K562 (cell line): ENCODE results near the gene MIP. TPM values are rescaled to one million over a fixed set of nuclear protein-coding genes. Genes with fewer than 3 reads are reported as not detected.

ENCODE experiments used
- ATAC-seq: fragments of 200-7000 bp; cut with Tn5 transposase; 3 replicates; pipeline ENCODE4 v1.9.1; 2020; ENCODE audit warnings: moderate library complexity
- BruUV-seq: library from RNA; stranded (reverse); fragments of 400-500 nt; replicated peaks from 2 replicates; lab custom pipeline; 2021; lab: Mats Ljungman, UMichigan
- CTCF ChIA-PET: fragments of 300-600 bp; formaldehyde crosslinking; extraction: SDS; loops from one replicate; lab custom pipeline; 2021; ENCODE audit warnings: low intra/inter-chr PET ratio; lab: Yijun Ruan, JAX
- POLR2A ChIA-PET: fragments of 300-600, 350-650 bp; sonication (Branson Sonifier 250); formaldehyde crosslinking; extraction: SDS; loops from one replicate; lab custom pipeline; 2021; ENCODE audit warnings: antibody characterized with exemption, inconsistent platforms; lab: Yijun Ruan, JAX
- DNase-seq, 4 experiments: peaks; one replicate each; pipeline versions ENCODE4 v3.0.0 to v3.0.0-alpha.2; 2011 to 2018; ENCODE audit warnings: low spot score in 3 of 4, mixed read lengths in 3 of 4; ENCODE audit errors: extremely low read depth in 1 of 4
- FAIRE-seq: peaks from 2 replicates; lab custom pipeline; 2011; peaks lifted over from hg19 to GRCh38; lab: Jason Lieb, UNC
- H2AFZ ChIP-seq: 2 replicates; pipeline ENCODE4 v1.6.0; 2011; ENCODE audit warnings: low read depth, low read length, control low read depth, inconsistent platforms
- H3K27ac ChIP-seq: fragments of 200-600 bp; 3 replicates; pipeline ENCODE4 v1.8.0; 2011; ENCODE audit warnings: low read depth, mild to moderate bottlenecking, control low read depth, inconsistent platforms, low read length, moderate library complexity, mixed read lengths; ENCODE audit errors: extremely low read depth
- H3K27me3 ChIP-seq, 2 experiments: fragments of 300-600 bp in 1 of 2; 2 replicates in 1 of 2; 3 replicates in 1 of 2; pipeline versions ENCODE4 v1.6.0 to v1.8.0; 2011; ENCODE audit warnings: inconsistent platforms in 2 of 2, low read length in 2 of 2, mild to moderate bottlenecking in 1 of 2, mixed read lengths in 1 of 2, moderate library complexity in 1 of 2; ENCODE audit not compliant: control insufficient read depth in 2 of 2, insufficient read depth in 2 of 2
- H3K36me3 ChIP-seq: fragments of 300-600 bp; 3 replicates; pipeline ENCODE4 v1.8.0; 2011; ENCODE audit warnings: mild to moderate bottlenecking, low read length, inconsistent platforms; ENCODE audit not compliant: control insufficient read depth, insufficient read depth
- H3K4me1 ChIP-seq, 2 experiments: fragments of 200-600 bp in 1 of 2; replicated peaks in 1 of 2; 2 replicates in 1 of 2; 3 replicates in 1 of 2; pipeline versions ENCODE4 v1.5.1 to v1.8.0; 2011; ENCODE audit warnings: inconsistent platforms in 2 of 2, low read length in 2 of 2, mild to moderate bottlenecking in 1 of 2, mixed read lengths in 1 of 2, moderate library complexity in 1 of 2; ENCODE audit not compliant: control insufficient read depth in 2 of 2, insufficient read depth in 2 of 2
- H3K4me2 ChIP-seq: 2 replicates; pipeline ENCODE4 v1.6.1; 2011; ENCODE audit warnings: low read length, control low read depth, inconsistent platforms, mixed read lengths; ENCODE audit not compliant: insufficient read depth
- H3K4me3 ChIP-seq: fragments of 200-600 bp; sonication (generic), shearing (Covaris generic); 2 replicates; pipeline ENCODE4 v1.5.1; 2016; ENCODE audit warnings: control low read depth, inconsistent platforms
- H3K79me2 ChIP-seq: fragments of 200-600 bp; 3 replicates; pipeline ENCODE4 v1.8.0; 2011; ENCODE audit warnings: low read length, inconsistent platforms; ENCODE audit not compliant: control insufficient read depth, insufficient read depth
- H3K9ac ChIP-seq, 2 experiments: 2 replicates each; pipeline versions ENCODE4 v1.6.0 to v1.6.1; 2011; ENCODE audit warnings: low read depth in 2 of 2, low read length in 2 of 2, control low read depth in 1 of 2, inconsistent platforms in 1 of 2, mild to moderate bottlenecking in 1 of 2, mixed read lengths in 1 of 2; ENCODE audit not compliant: insufficient read depth in 1 of 2
- H3K9me1 ChIP-seq: one replicate; pipeline ENCODE4 v1.6.0; 2011; ENCODE audit warnings: inconsistent platforms, mild to moderate bottlenecking, low read length, moderate library complexity; ENCODE audit not compliant: control insufficient read depth, insufficient read depth
- H3K9me3 ChIP-seq: replicated peaks from 2 replicates; pipeline ENCODE4 v1.5.1; 2011; ENCODE audit warnings: low read depth, low read length, inconsistent platforms; ENCODE audit not compliant: control insufficient read depth, insufficient read depth
- H4K20me1 ChIP-seq: replicated peaks from 2 replicates; pipeline ENCODE4 v1.6.1; 2011; ENCODE audit warnings: low read length, inconsistent platforms, mixed read lengths; ENCODE audit not compliant: control insufficient read depth, insufficient read depth
- CHAMP1 ChIP-seq: fragments of 450-650 bp; IDR thresholded peaks from 2 replicates; pipeline ENCODE4 v1.6.1; 2016; ENCODE audit warnings: mild to moderate bottlenecking
- FIP1L1 ChIP-seq: fragments of 200-400 bp; formaldehyde crosslinking; IDR thresholded peaks from 2 replicates; pipeline ENCODE4 v1.6.1; 2018; ENCODE audit warnings: mild to moderate bottlenecking, low read depth, low read length; ENCODE audit not compliant: poor library complexity, severe bottlenecking
- FOXJ2 ChIP-seq: fragments of 200-800 bp; sonication (Bioruptor generic); IDR thresholded peaks from 2 replicates; pipeline ENCODE4 v1.6.1; 2016; ENCODE audit warnings: missing genetic modification characterization, missing compliant biosample characterization
- JUND ChIP-seq, 2 experiments: IDR thresholded peaks; 2 replicates in 1 of 2; 3 replicates in 1 of 2; pipeline ENCODE4 v1.6.1; 2011; ENCODE audit warnings: borderline replicate concordance in 2 of 2, low read depth in 2 of 2, low read length in 2 of 2, improper control_type of control experiment in 1 of 2, missing biosample characterization in 1 of 2, missing genetic modification characterization in 1 of 2, missing genetic modification reagents in 1 of 2
- KAT7 ChIP-seq: sonication (generic); formaldehyde crosslinking; IDR thresholded peaks from 2 replicates; pipeline ENCODE4 v1.8.0; 2022; ENCODE audit warnings: missing genetic modification reagents, mild to moderate bottlenecking, borderline replicate concordance
- KLF10 ChIP-seq: fragments of 250-450 bp; sonication (Bioruptor Pico); IDR thresholded peaks from 2 replicates; pipeline ENCODE4 v1.6.1; 2021; ENCODE audit warnings: matching md5 sums
- MBD1 ChIP-seq: fragments of 250-450 bp; sonication (Bioruptor Pico); IDR thresholded peaks from 2 replicates; pipeline ENCODE4 v1.8.0; 2022; ENCODE audit warnings: inconsistent platforms
- NFIC ChIP-seq: fragments of 450-650 bp; IDR thresholded peaks from 2 replicates; pipeline ENCODE4 v1.6.1; 2017; ENCODE audit warnings: mild to moderate bottlenecking, inconsistent platforms
- POLR2B ChIP-seq: fragments of 450-650 bp; IDR thresholded peaks from 2 replicates; pipeline ENCODE4 v1.6.1; 2018; ENCODE audit warnings: low read depth; ENCODE audit not compliant: partially characterized antibody
- SAFB2 ChIP-seq: fragments of 200-400 bp; formaldehyde crosslinking; IDR thresholded peaks from 2 replicates; pipeline ENCODE4 v1.6.1; 2018; ENCODE audit warnings: borderline replicate concordance, low read length, low read depth, moderate library complexity; ENCODE audit not compliant: severe bottlenecking
- SMAD4 ChIP-seq: fragments of 250-450 bp; sonication (Bioruptor Pico); conservative IDR thresholded peaks from 2 replicates; pipeline ENCODE4 v1.8.0; 2021; ENCODE audit warnings: inconsistent platforms, mild to moderate bottlenecking, moderate library complexity
- SMARCB1 ChIP-seq: IDR thresholded peaks from 2 replicates; pipeline ENCODE4 v1.6.1; 2011; ENCODE audit warnings: improper control_type of control experiment, low read depth; ENCODE audit not compliant: insufficient read length
- SMARCC2 ChIP-seq: fragments of 450-650 bp; IDR thresholded peaks from 2 replicates; pipeline ENCODE4 v1.6.1; 2017; ENCODE audit warnings: antibody characterized with exemption, moderate library complexity, mild to moderate bottlenecking, low read depth
- STAG1 ChIP-seq: sonication (generic); formaldehyde crosslinking; IDR thresholded peaks from 2 replicates; pipeline ENCODE4 v1.5.0; 2020; ENCODE audit warnings: missing genetic modification reagents, borderline replicate concordance
- YBX1 ChIP-seq: fragments of 450-650 bp; IDR thresholded peaks from 2 replicates; pipeline ENCODE4 v1.7.1; 2016; ENCODE audit warnings: mild to moderate bottlenecking
- ZNF639 ChIP-seq, 2 experiments: fragments of 200-800 bp in 1 of 2; sonication (Bioruptor generic) in 1 of 2; sonication (generic) in 1 of 2; formaldehyde crosslinking in 1 of 2; IDR thresholded peaks in 1 of 2; conservative IDR thresholded peaks in 1 of 2; 2 replicates each; pipeline versions ENCODE4 v1.5.0 to v1.6.1; 2016 to 2020; ENCODE audit warnings: missing compliant biosample characterization in 1 of 2, missing genetic modification characterization in 1 of 2, missing genetic modification reagents in 1 of 2
- ZNF717 ChIP-seq: fragments of 250-450 bp; sonication (Bioruptor Pico); IDR thresholded peaks from 2 replicates; pipeline ENCODE4 v1.5.0; 2021
- WGBS: fragments of 100-300 bp; shearing (Covaris generic); methylation state at CpG from one replicate; pipeline ENCODE4 v1.1.6; 2016; ENCODE audit warnings: low coverage, mixed read lengths; ENCODE audit not compliant: insufficient coverage; ENCODE audit errors: missing lambda C conversion rate; 5-methylcytosine and 5-hydroxymethylcytosine counted together
- in situ Hi-C: fragments of 300-500 bp; cut with MboI; formaldehyde crosslinking; loops from 4 replicates; pipeline ENCODE4 v1.15.0; 2018; ENCODE audit warnings: inconsistent platforms, mixed read lengths
- intact Hi-C: fragments of 100-400 bp; cut with micrococcal nuclease; formaldehyde crosslinking; loops from 2 replicates; pipeline ENCODE4 v1.14.2; 2022
- polyA plus RNA-seq, 8 experiments: library from polyadenylated mRNA; depleted of rRNA in 4 of 8; stranded (reverse) in 5 of 8; unstranded in 3 of 8; fragments of >200 nt; fragmentation: Nextera tagmentation in 2 of 8; fragmentation: Illumina TruSeq in 1 of 8; extraction: Ambion mirVana in 2 of 8; extraction: Trizol in 1 of 8; gene quantifications; 2 replicates each; pipeline versions ENCODE4 v1.2.1 to v1.2.3, GENCODE V29; 2011 to 2014; ENCODE audit warnings: inconsistent platforms in 1 of 8, missing spikeins in 1 of 8
- total RNA-seq, 7 experiments: library from RNA; depleted of rRNA in 6 of 7; stranded (reverse); fragments of >200 nt in 6 of 7; fragmentation: Illumina TruSeq in 2 of 7; extraction: Trizol in 2 of 7; gene quantifications; 2 replicates each; pipeline versions ENCODE4 v1.2.1 to v1.2.3, GENCODE V29; 2011 to 2021; ENCODE audit warnings: low replicate concordance in 1 of 7

Gene MIP
- total and polyA plus RNA-seq, 9 of the 15 experiments (the other 6 are each of a cell fraction or from before 2014, with no cell fraction given), result 0.09 to 0.36 (median 0.19) TPM; not detected in 5

GRCh38 chr12:56425193-56425592, 29.3 kb downstream of the MIP start:
- Histone ChIP-seq H3K9me1 (peaks cover 3% of the 10 kb centered on the region), H3K27ac (no peak overlapping the region), H3K9me3 (no peaks in the 10 kb centered on the region), H4K20me1 (no peaks in the 10 kb centered on the region), H3K4me3 (no peak overlapping the region), H3K9ac (no peak overlapping the region), H3K27me3 (no peaks in the 10 kb centered on the region), H3K4me2 (no peak overlapping the region), H3K79me2 (no peaks in the 10 kb centered on the region), H2AFZ (no peak overlapping the region), H3K36me3 (peaks cover 86% of the 10 kb centered on the region), H3K4me1 (no peaks in the 10 kb centered on the region)
- FAIRE-seq, result no peak
- POLR2A ChIA-PET, result interaction anchor here (0.7 to 2.7 kb wide), 3 partner anchors 11 to 74 kb away, joined by 3 to 12 read pairs (median 3); no protein-coding TSS in a partner anchor
- no peak for DNase-seq
- ATAC-seq, result no peak
- in situ Hi-C loops, result no loop called here
- TF ChIP-seq YBX1 (no peak), SAFB2 (no peak), JUND (IDR thresholded peaks at IDR 0.05; ENCODE audit: borderline replicate concordance, low read depth, low read length) (no peak), JUND (tag; IDR thresholded peaks at IDR 0.05; ENCODE audit: borderline replicate concordance, low read depth, low read length) (no peak), SMARCB1 (no peak), POLR2B (no peak), NFIC (no peak), ZNF717 (no peak), CHAMP1 (no peak), FOXJ2 (no peak), FIP1L1 (no peak), ZNF639 (CRISPR knock-in tag; conservative IDR thresholded peaks at IDR 0.05 in 1 of 2, IDR thresholded peaks at IDR 0.05 in 1 of 2) (no peak), KAT7 (CRISPR knock-in tag) (no peak), SMAD4 (no peak), STAG1 (CRISPR knock-in tag) (no peak), MBD1 (CRISPR knock-in tag) (no peak), SMARCC2 (no peak), KLF10 (no peak)
- no TSS peak for BruUV-seq
- WGBS, result 93% methylated on average over 1 of the region's 1 CpG
- CTCF ChIA-PET, result no interaction called here
- intact Hi-C loops, result no loop called here
